Liver (tissue), 9 donors: Measurements from ENCODE around the gene CETN2. TPM values are rescaled to one million over a fixed set of nuclear protein-coding genes. Genes with fewer than 3 reads are reported as not detected.

Experiments
- DNase-seq: peaks from one replicate; pipeline ENCODE4 v3.0.0-alpha.2; 2017; ENCODE audit warnings: low spot score
- H3K27ac ChIP-seq, 2 donors: one replicate each; pipeline ENCODE4 v1.7.0; 2013; ENCODE audit warnings: inconsistent platforms in 2 of 2, low read length in 2 of 2, control low read depth in 1 of 2, low read depth in 1 of 2, mild to moderate bottlenecking in 1 of 2
- H3K27me3 ChIP-seq, 4 donors: one replicate each; pipeline versions ENCODE4 v1.6.1 to v1.7.0; 2013; ENCODE audit warnings: low read length in 3 of 4, inconsistent platforms in 1 of 4, mild to moderate bottlenecking in 1 of 4, moderate library complexity in 1 of 4; ENCODE audit not compliant: control insufficient read depth in 4 of 4, insufficient read depth in 4 of 4
- H3K36me3 ChIP-seq, 4 donors: one replicate each; pipeline versions ENCODE4 v1.6.1 to v1.7.0; 2013; ENCODE audit warnings: low read length in 3 of 4, mild to moderate bottlenecking in 3 of 4, low read depth in 1 of 4, moderate library complexity in 1 of 4; ENCODE audit not compliant: control insufficient read depth in 4 of 4, insufficient read depth in 3 of 4
- H3K4me1 ChIP-seq, 4 donors: one replicate each; pipeline versions ENCODE4 v1.6.1 to v1.7.0; 2013; ENCODE audit warnings: low read length in 3 of 4, mild to moderate bottlenecking in 3 of 4, moderate library complexity in 1 of 4; ENCODE audit not compliant: control insufficient read depth in 4 of 4, insufficient read depth in 4 of 4
- H3K4me3 ChIP-seq, 3 donors: one replicate each; pipeline versions ENCODE4 v1.6.1 to v1.7.0; 2013; ENCODE audit warnings: low read length in 3 of 3, control low read depth in 1 of 3, low read depth in 1 of 3, mild to moderate bottlenecking in 1 of 3
- H3K9ac ChIP-seq, 2 donors: one replicate each; pipeline ENCODE4 v1.7.0; 2013; ENCODE audit warnings: low read length in 2 of 2, mild to moderate bottlenecking in 2 of 2, moderate library complexity in 2 of 2, control low read depth in 1 of 2, low read depth in 1 of 2
- H3K9me3 ChIP-seq, 4 donors: one replicate each; pipeline versions ENCODE4 v1.6.1 to v1.7.0; 2013; ENCODE audit warnings: low read length in 3 of 4; ENCODE audit not compliant: control insufficient read depth in 4 of 4
- ATF3 ChIP-seq: IDR thresholded peaks from 2 replicates; pipeline ENCODE4 v1.6.1; 2016; ENCODE audit warnings: antibody characterized with exemption
- CTCF ChIP-seq: fragments of 150-350 bp; IDR thresholded peaks from 2 replicates; pipeline ENCODE4 v1.5.1; 2017; ENCODE audit warnings: improper control_type of control experiment, low read depth, low read length; ENCODE audit not compliant: missing input control
- EGR1 ChIP-seq, 2 donors: IDR thresholded peaks; 2 replicates each; pipeline ENCODE4 v1.6.1; 2016 to 2018; ENCODE audit warnings: antibody characterized with exemption in 2 of 2, low read depth in 2 of 2
- FOXA1 ChIP-seq: IDR thresholded peaks from 2 replicates; pipeline ENCODE4 v1.6.1; 2016; ENCODE audit warnings: antibody characterized with exemption
- FOXA2 ChIP-seq: IDR thresholded peaks from 2 replicates; pipeline ENCODE4 v1.6.1; 2016; ENCODE audit warnings: antibody characterized with exemption
- GABPA ChIP-seq, 2 donors: IDR thresholded peaks in 1 of 2; conservative IDR thresholded peaks in 1 of 2; 2 replicates each; pipeline ENCODE4 v1.6.1; 2016; ENCODE audit warnings: antibody characterized with exemption in 2 of 2, mild to moderate bottlenecking in 1 of 2, moderate library complexity in 1 of 2
- JUND ChIP-seq, 2 donors: IDR thresholded peaks; 2 replicates each; pipeline ENCODE4 v1.6.1; 2016; ENCODE audit warnings: antibody characterized with exemption in 2 of 2
- NR2F2 ChIP-seq: IDR thresholded peaks from 2 replicates; pipeline ENCODE4 v1.6.1; 2016; ENCODE audit warnings: antibody characterized with exemption
- RAD21 ChIP-seq, 2 donors: IDR thresholded peaks; 2 replicates each; pipeline ENCODE4 v1.6.1; 2016; ENCODE audit warnings: antibody characterized with exemption in 2 of 2, mild to moderate bottlenecking in 2 of 2
- REST ChIP-seq: IDR thresholded peaks from 2 replicates; pipeline ENCODE4 v1.6.1; 2016; ENCODE audit warnings: antibody characterized with exemption, mild to moderate bottlenecking
- RXRA ChIP-seq, 2 donors: IDR thresholded peaks; 2 replicates each; pipeline ENCODE4 v1.6.1; 2017 to 2018; ENCODE audit warnings: antibody characterized with exemption in 2 of 2, mild to moderate bottlenecking in 1 of 2
- SP1 ChIP-seq: IDR thresholded peaks from 2 replicates; pipeline ENCODE4 v1.6.1; 2018; ENCODE audit warnings: antibody characterized with exemption, mild to moderate bottlenecking
- TAF1 ChIP-seq: conservative IDR thresholded peaks from 2 replicates; pipeline ENCODE4 v1.6.1; 2016; ENCODE audit warnings: antibody characterized with exemption, mild to moderate bottlenecking
- YY1 ChIP-seq: IDR thresholded peaks from 2 replicates; pipeline ENCODE4 v1.6.1; 2016; ENCODE audit warnings: antibody characterized with exemption, mild to moderate bottlenecking
- ZBTB33 ChIP-seq: IDR thresholded peaks from 2 replicates; pipeline ENCODE4 v1.6.1; 2016; ENCODE audit warnings: antibody characterized with exemption
- WGBS: extraction: QIAGEN DNeasy Blood & Tissue Kit; methylation state at CpG from one replicate; pipeline ENCODE4 v1.1.7; 2013; 5-methylcytosine and 5-hydroxymethylcytosine counted together
- polyA plus RNA-seq, 2 donors: library from polyadenylated mRNA; stranded (reverse) in 1 of 2; unstranded in 1 of 2; fragments of 200-250 nt in 1 of 2; fragments of >200 nt in 1 of 2; fragmentation: Nextera tagmentation in 1 of 2; extraction: Ambion mirVana in 1 of 2; gene quantifications; one replicate each; pipeline versions ENCODE4 v1.2.1 to v1.2.3, GENCODE V29; 2013 to 2015
- total RNA-seq, 2 donors: library from RNA; depleted of rRNA; stranded (reverse); fragments of >200 nt; gene quantifications; one replicate each; pipeline ENCODE4 v1.2.3, GENCODE V29; 2014
- donor health status: healthy.
- donor health status: healthy.
- donor health status: healthy.
- donor health status: healthy.
- donor health status: healthy.

The CETN2 gene
- total and polyA plus RNA-seq, 4 donors = 10.1 to 24.3 (median 13.7) TPM

- Histone ChIP-seq H3K9me3 (no peaks in the 10 kb centered on the region), H3K9ac (no peak overlapping the region), H3K27ac (no peak overlapping the region), H3K4me3 (no peak overlapping the region), H3K27me3 (no peaks in the 10 kb centered on the region), H3K4me1 (peaks cover 0 to 5% (median 0%) of the 10 kb centered on the region in 4 donors), H3K36me3 (no peaks in the 10 kb centered on the region)
- 61% methylated on average over 5 of the region's 5 CpGs for WGBS
- TF ChIP-seq JUND (IDR thresholded peaks at IDR 0.05) = no peak
- no peak for TF ChIP-seq FOXA2
- no peak for TF ChIP-seq EGR1 (IDR thresholded peaks at IDR 0.05; ENCODE audit: low read depth in 2 of 2)
- no peak for TF ChIP-seq ZBTB33
- TF ChIP-seq TAF1 = no peak
- TF ChIP-seq RXRA (IDR thresholded peaks at IDR 0.05) = no peak
- no peak for TF ChIP-seq ATF3
- no peak for TF ChIP-seq RAD21 (IDR thresholded peaks at IDR 0.05)
- no peak for TF ChIP-seq NR2F2
- no peak for TF ChIP-seq REST
- no peak for TF ChIP-seq CTCF
- TF ChIP-seq FOXA1 = no peak
- no peak for TF ChIP-seq GABPA (IDR thresholded peaks at IDR 0.05 in 1 of 2, conservative IDR thresholded peaks at IDR 0.05 in 1 of 2)
- DNase-seq = no peak
Observed at GRCh38 chrX:152814048-152814447, 16.5 kb downstream of the CETN2 start.

GRCh38 chrX:152813206-152813605 lies 17.4 kb downstream of the CETN2 start:
- Histone ChIP-seq H3K9ac (no peak overlapping the region), H3K4me1 (peaks cover 0 to 5% (median 0%) of the 10 kb centered on the region in 4 donors), H3K4me3 (no peak overlapping the region), H3K27me3 (no peaks in the 10 kb centered on the region), H3K36me3 (no peaks in the 10 kb centered on the region), H3K27ac (no peak overlapping the region), H3K9me3 (no peaks in the 10 kb centered on the region)
- WGBS = 51% methylated on average over 5 of the region's 5 CpGs
- TF ChIP-seq RXRA (IDR thresholded peaks at IDR 0.05) = no peak
- TF ChIP-seq REST = no peak
- no peak for TF ChIP-seq YY1
- no peak for TF ChIP-seq FOXA1
- TF ChIP-seq SP1 = no peak
- TF ChIP-seq CTCF = no peak
- no peak for TF ChIP-seq ATF3
- TF ChIP-seq JUND (IDR thresholded peaks at IDR 0.05) = no peak
- no peak for DNase-seq
